Panc1 (cell line): ENCODE measurements around the gene ELAVL1. TPM values are rescaled to one million over a fixed set of nuclear protein-coding genes. Genes with fewer than 3 reads are reported as not detected.
"Not testable (repeated sequence)": the region's sequence is repeated elsewhere in the genome, so short reads cannot be mapped to it uniquely, and the experiment has no call there.

Experiments used
- ATAC-seq: fragments of 200-7000 bp; cut with Tn5 transposase; 2 replicates; pipeline ENCODE4 v1.9.1; 2020; ENCODE audit warnings: mild to moderate bottlenecking, moderate library complexity
- BruUV-seq: library from RNA; stranded (reverse); fragments of 400-500 nt; replicated peaks from 2 replicates; lab custom pipeline; 2021; lab: Mats Ljungman, UMichigan
- CTCF ChIA-PET: fragments of 300-600 bp; sonication (Branson Sonifier 250); formaldehyde crosslinking; loops from one replicate; lab custom pipeline; 2022; ENCODE audit warnings: antibody characterized with exemption; lab: Charles Lee
- POLR2A ChIA-PET: fragments of 300-600 bp; sonication (Branson Sonifier 250); formaldehyde crosslinking; loops from one replicate; lab custom pipeline; 2022; ENCODE audit warnings: antibody characterized with exemption; lab: Charles Lee
- DNase-seq: peaks from one replicate; pipeline ENCODE4 v3.0.0-alpha.2; 2010; ENCODE audit warnings: low read depth, low spot score
- H3K27ac ChIP-seq: 2 replicates; pipeline ENCODE4 v1.5.1; 2011; ENCODE audit warnings: mild to moderate bottlenecking, low read length, inconsistent platforms
- H3K27me3 ChIP-seq: fragments of 200-500 bp; sonication (Bioruptor generic); 2 replicates; pipeline ENCODE4 v1.6.0; 2014; ENCODE audit warnings: low read length, inconsistent platforms; ENCODE audit not compliant: control insufficient read depth, insufficient read depth
- H3K36me3 ChIP-seq: fragments of 200-500 bp; sonication (Bioruptor generic); 2 replicates; pipeline ENCODE4 v1.5.1; 2014; ENCODE audit warnings: inconsistent platforms, mild to moderate bottlenecking, low read length, moderate library complexity; ENCODE audit not compliant: control insufficient read depth, insufficient read depth
- H3K4me1 ChIP-seq: 2 replicates; pipeline ENCODE4 v1.5.1; 2011; ENCODE audit warnings: inconsistent platforms, mild to moderate bottlenecking, low read length, moderate library complexity; ENCODE audit not compliant: control insufficient read depth, insufficient read depth
- H3K4me3 ChIP-seq, 2 experiments: 2 replicates each; pipeline ENCODE4 v1.5.1; 2011 to 2012; ENCODE audit warnings: low read depth in 2 of 2, low read length in 2 of 2, mild to moderate bottlenecking in 2 of 2, inconsistent platforms in 1 of 2, moderate library complexity in 1 of 2
- H3K9me3 ChIP-seq: fragments of 200-500 bp; sonication (Bioruptor generic); 2 replicates; pipeline ENCODE4 v1.5.1; 2014; ENCODE audit warnings: low read depth, mild to moderate bottlenecking, inconsistent platforms, low read length, moderate library complexity; ENCODE audit not compliant: control insufficient read depth, insufficient read depth
- CTCF ChIP-seq: fragments of 450-650 bp; IDR thresholded peaks from 2 replicates; pipeline ENCODE4 v1.5.1; 2017; ENCODE audit warnings: mild to moderate bottlenecking
- POLR2AphosphoS5 ChIP-seq: IDR thresholded peaks from 2 replicates; pipeline ENCODE4 v1.6.1; 2012; ENCODE audit warnings: mild to moderate bottlenecking, low read depth, low read length, moderate library complexity
- SIN3A ChIP-seq: IDR thresholded peaks from 2 replicates; pipeline ENCODE4 v1.6.1; 2012; ENCODE audit warnings: low read depth, mild to moderate bottlenecking, low read length, moderate library complexity, borderline replicate concordance; ENCODE audit not compliant: insufficient read depth
- TCF7L2 ChIP-seq: IDR thresholded peaks from 2 replicates; pipeline ENCODE4 v1.6.1; 2011; ENCODE audit warnings: mild to moderate bottlenecking, low read depth, low read length, inconsistent platforms
- in situ Hi-C: cut with HindIII; loops from 2 replicates; pipeline ENCODE4 v1.10.0; 2016; ENCODE audit warnings: low sequenced_read_pairs, low pct_unique_long_range_greater_than_20kb
- intact Hi-C: fragments of 100-400 bp; cut with micrococcal nuclease; formaldehyde crosslinking; loops from one replicate; pipeline ENCODE4 v1.10.0; 2022; ENCODE audit not compliant: unreplicated experiment
- total RNA-seq: library from RNA; stranded (reverse); gene quantifications from one replicate; pipeline ENCODE4 v1.2.1, GENCODE V29; 2021; ENCODE audit not compliant: unreplicated experiment
- TF ChIP-seq, protein P1 (sequence below), 2 experiments: IDR thresholded peaks; 2 replicates each; pipeline ENCODE4 v1.6.1; 2011 to 2012; ENCODE audit warnings: low read depth in 2 of 2, control low read depth in 1 of 2, low read length in 1 of 2, mild to moderate bottlenecking in 1 of 2, moderate library complexity in 1 of 2; ENCODE audit not compliant: insufficient read depth in 1 of 2

ELAVL1 gene
- total RNA-seq, 1 experiment from 2014 or later = 123 TPM

DNA sequence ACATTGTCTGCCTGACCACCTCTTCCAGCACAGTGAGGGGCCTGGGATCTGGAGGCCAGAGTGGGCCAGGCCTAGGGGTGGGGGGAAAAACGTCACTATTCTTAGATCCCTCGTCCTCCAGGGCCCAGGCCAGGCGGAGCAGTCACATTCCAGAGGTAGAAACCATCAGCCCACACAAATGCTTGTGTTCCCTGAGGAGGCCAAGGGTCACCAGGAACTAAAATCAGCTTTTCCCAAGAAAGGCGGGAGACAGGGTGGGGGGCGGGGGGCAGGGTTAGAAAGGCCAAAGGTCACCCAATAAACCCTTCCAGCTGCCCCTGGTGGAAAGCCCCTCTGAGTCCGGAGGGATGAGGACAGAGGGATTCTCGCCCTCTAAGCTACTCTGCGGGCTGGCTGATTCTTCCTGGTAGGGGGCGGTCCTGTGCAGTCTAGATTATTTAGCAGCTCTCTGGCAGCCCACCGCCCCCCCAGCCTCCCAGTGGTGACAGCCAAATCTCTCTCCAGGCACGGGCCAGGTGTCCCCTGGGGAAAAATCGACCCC lies 23.6 kb upstream of the ELAVL1 start:
- Histone ChIP-seq H3K9me3 (no peaks in the 10 kb centered on the region), H3K27me3 (no peaks in the 10 kb centered on the region), H3K4me1 (no peaks in the 10 kb centered on the region), H3K27ac (no peak overlapping the region), H3K4me3 (no peak overlapping the region), H3K36me3 (no peaks in the 10 kb centered on the region)
- CTCF ChIA-PET = no interaction called here
- DNase-seq (no peak), ATAC-seq (no peak)
- no peak for TF ChIP-seq SIN3A
- TF ChIP-seq, protein P1, sequence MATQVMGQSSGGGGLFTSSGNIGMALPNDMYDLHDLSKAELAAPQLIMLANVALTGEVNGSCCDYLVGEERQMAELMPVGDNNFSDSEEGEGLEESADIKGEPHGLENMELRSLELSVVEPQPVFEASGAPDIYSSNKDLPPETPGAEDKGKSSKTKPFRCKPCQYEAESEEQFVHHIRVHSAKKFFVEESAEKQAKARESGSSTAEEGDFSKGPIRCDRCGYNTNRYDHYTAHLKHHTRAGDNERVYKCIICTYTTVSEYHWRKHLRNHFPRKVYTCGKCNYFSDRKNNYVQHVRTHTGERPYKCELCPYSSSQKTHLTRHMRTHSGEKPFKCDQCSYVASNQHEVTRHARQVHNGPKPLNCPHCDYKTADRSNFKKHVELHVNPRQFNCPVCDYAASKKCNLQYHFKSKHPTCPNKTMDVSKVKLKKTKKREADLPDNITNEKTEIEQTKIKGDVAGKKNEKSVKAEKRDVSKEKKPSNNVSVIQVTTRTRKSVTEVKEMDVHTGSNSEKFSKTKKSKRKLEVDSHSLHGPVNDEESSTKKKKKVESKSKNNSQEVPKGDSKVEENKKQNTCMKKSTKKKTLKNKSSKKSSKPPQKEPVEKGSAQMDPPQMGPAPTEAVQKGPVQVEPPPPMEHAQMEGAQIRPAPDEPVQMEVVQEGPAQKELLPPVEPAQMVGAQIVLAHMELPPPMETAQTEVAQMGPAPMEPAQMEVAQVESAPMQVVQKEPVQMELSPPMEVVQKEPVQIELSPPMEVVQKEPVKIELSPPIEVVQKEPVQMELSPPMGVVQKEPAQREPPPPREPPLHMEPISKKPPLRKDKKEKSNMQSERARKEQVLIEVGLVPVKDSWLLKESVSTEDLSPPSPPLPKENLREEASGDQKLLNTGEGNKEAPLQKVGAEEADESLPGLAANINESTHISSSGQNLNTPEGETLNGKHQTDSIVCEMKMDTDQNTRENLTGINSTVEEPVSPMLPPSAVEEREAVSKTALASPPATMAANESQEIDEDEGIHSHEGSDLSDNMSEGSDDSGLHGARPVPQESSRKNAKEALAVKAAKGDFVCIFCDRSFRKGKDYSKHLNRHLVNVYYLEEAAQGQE (IDR thresholded peaks at IDR 0.05; ENCODE audit: insufficient read depth in 1 of 2, low read depth in 2 of 2, low read length in 1 of 2) = no peak
- no peak for TF ChIP-seq POLR2AphosphoS5
- no peak for TF ChIP-seq CTCF
- TF ChIP-seq TCF7L2 = no peak
- in situ Hi-C loops (no loop called here), intact Hi-C loops (no loop called here)
- POLR2A ChIA-PET = no interaction called here
- no TSS peak for BruUV-seq

- no peak overlapping the region for H3K27ac ChIP-seq
- intact Hi-C loops = no loop called here
- no peaks in the 10 kb centered on the region for H3K27me3 ChIP-seq
- no peak for TF ChIP-seq SIN3A
- TF ChIP-seq POLR2AphosphoS5 = no peak
- TF ChIP-seq, protein P1 (IDR thresholded peaks at IDR 0.05; ENCODE audit: insufficient read depth in 1 of 2, low read depth in 2 of 2, low read length in 1 of 2) = no peak
- TF ChIP-seq CTCF = no peak
- no peak for TF ChIP-seq TCF7L2
- no peak overlapping the region for H3K4me3 ChIP-seq
- POLR2A ChIA-PET = no interaction called here
- H3K36me3 ChIP-seq = no peaks in the 10 kb centered on the region
- in situ Hi-C loops = no loop called here
- ATAC-seq = no peak
- no peaks in the 10 kb centered on the region for H3K9me3 ChIP-seq
- no peak for DNase-seq
- no TSS peak for BruUV-seq
- H3K4me1 ChIP-seq = no peaks in the 10 kb centered on the region
- CTCF ChIA-PET = no interaction called here
Observed at GRCh38 chr19:8025316-8025715, 19.9 kb upstream of the ELAVL1 start.

DNA sequence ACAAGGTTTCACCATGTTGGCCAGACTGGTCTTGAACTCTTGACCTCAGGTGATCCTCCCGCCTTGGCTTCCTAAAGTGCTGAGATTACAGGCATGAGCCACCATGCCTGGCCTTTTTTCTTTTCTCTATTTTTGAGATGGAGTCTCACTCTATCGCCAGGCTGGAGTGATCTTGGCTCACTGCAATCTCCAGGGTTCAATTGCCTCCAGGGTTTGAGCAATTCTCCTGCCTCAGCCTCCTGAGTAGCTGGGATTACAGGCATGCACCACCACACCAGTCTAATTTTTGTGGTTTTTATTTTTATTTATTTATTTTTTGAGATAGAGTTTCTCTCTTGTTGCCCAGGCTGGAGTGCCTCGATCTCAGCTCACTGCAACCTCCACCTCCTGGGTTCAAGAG lies 18.8 kb upstream of the ELAVL1 start:
- DNase-seq, H3K36me3 ChIP-seq, CTCF ChIA-PET, H3K27me3 ChIP-seq, H3K9me3 ChIP-seq, H3K4me1 ChIP-seq, H3K4me3 ChIP-seq, H3K27ac ChIP-seq, in situ Hi-C loops, intact Hi-C loops, ATAC-seq, BruUV-seq: not testable (repeated sequence)
- POLR2A ChIA-PET = interaction anchor here (0.6 kb wide), 1 partner anchor 95 kb away, joined by 4 read pairs; no protein-coding TSS in a partner anchor
